RWPE2 (cell line): ENCODE measurements around the gene SLC7A1.

Experiments
- ATAC-seq: fragments of 200-7000 bp; cut with Tn5 transposase; 3 replicates; pipeline ENCODE4 v1.9.1; 2021; ENCODE audit warnings: low read depth
- DNase-seq: peaks from one replicate; pipeline ENCODE4 v3.0.0-alpha.2; 2020; ENCODE audit warnings: low spot score
- H3K27ac ChIP-seq: fragments of 450-650 bp; 2 replicates; pipeline ENCODE4 v1.5.1; 2017; ENCODE audit warnings: mild to moderate bottlenecking; ENCODE audit not compliant: poor library complexity, severe bottlenecking
- H3K27me3 ChIP-seq: fragments of 250-450 bp; sonication (Bioruptor Pico); 2 replicates; pipeline ENCODE4 v1.5.1; 2021; ENCODE audit warnings: mild to moderate bottlenecking, moderate library complexity; ENCODE audit not compliant: insufficient read depth, poor library complexity, severe bottlenecking
- H3K36me3 ChIP-seq: fragments of 250-450 bp; sonication (Bioruptor Pico); 2 replicates; pipeline ENCODE4 v1.5.1; 2020; ENCODE audit warnings: low read depth, mild to moderate bottlenecking, moderate library complexity
- H3K4me1 ChIP-seq: fragments of 250-450 bp; sonication (Bioruptor Pico); 2 replicates; pipeline ENCODE4 v1.5.1; 2021; ENCODE audit warnings: mild to moderate bottlenecking, moderate library complexity; ENCODE audit not compliant: insufficient read depth, poor library complexity, severe bottlenecking
- H3K4me3 ChIP-seq: fragments of 250-450 bp; sonication (Bioruptor Pico); 2 replicates; pipeline ENCODE4 v1.5.1; 2021; ENCODE audit warnings: mild to moderate bottlenecking, moderate library complexity; ENCODE audit not compliant: severe bottlenecking
- H3K9me3 ChIP-seq: fragments of 250-450 bp; sonication (Bioruptor Pico); 2 replicates; pipeline ENCODE4 v1.5.1; 2021; ENCODE audit warnings: mild to moderate bottlenecking, moderate library complexity; ENCODE audit not compliant: severe bottlenecking
- CTCF ChIP-seq: fragments of 450-650 bp; IDR thresholded peaks from one replicate; pipeline ENCODE4 v1.5.1; 2017; ENCODE audit warnings: mild to moderate bottlenecking, moderate library complexity; ENCODE audit not compliant: poor library complexity, severe bottlenecking

Gene SLC7A1

GRCh38 chr13:29621051-29621800 is 25.7 kb upstream of the SLC7A1 start:
- Histone ChIP-seq H3K4me3 (no peak overlapping the region), H3K36me3 (no peaks in the 10 kb centered on the region), H3K4me1 (no peaks in the 10 kb centered on the region), H3K27me3 (no peaks in the 10 kb centered on the region), H3K27ac (no peak overlapping the region), H3K9me3 (no peaks in the 10 kb centered on the region)
- no peak for TF ChIP-seq CTCF
- ATAC-seq (no peak), DNase-seq (no peak)

DNA sequence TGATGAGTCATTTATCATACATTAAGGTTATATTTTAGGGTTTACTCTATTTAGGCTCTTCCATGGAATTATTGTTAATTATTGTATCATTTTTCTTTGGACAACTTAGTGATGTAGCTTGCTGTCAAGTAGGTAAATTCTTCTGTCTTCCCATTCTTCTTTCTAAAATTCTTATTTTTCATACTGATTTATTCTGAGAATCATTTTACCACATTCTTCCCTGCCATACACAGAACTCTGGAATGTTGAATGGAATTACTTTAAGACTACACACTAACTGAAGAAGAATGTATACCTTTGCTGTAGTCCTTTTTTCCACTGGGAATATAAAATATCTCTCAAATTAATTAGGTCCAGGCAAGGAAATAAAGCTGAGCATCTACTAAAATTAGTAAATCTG is 24.5 kb upstream of the SLC7A1 start:
- Histone ChIP-seq H3K4me3 (no peak overlapping the region), H3K4me1 (no peaks in the 10 kb centered on the region), H3K9me3 (no peaks in the 10 kb centered on the region), H3K27me3 (no peaks in the 10 kb centered on the region), H3K36me3 (no peaks in the 10 kb centered on the region), H3K27ac (no peak overlapping the region)
- no peak for TF ChIP-seq CTCF
- ATAC-seq: 0 out of 3 replicates have a peak, but pooled peaks have one; percentile 49
- DNase-seq: no peak

DNA sequence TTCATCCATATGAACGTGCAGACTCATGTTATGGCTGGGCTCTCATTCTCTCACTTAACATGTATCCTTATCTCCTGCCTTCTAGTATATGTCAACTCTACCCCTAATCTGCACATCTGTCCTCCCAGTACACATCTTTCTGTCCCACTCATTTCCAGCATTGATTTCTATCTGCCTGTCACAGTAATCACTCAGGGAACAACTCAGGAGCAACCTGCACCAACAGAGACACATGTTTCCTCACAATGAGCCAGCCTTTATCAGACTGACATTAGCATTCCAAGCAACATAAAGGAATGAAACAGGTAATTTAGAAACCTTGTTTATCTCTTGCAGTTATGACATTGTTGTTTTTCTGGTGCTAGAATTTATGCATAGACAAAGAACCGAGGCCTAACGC is 17.6 kb upstream of the SLC7A1 start:
- ATAC-seq (no peak), DNase-seq (no peak)
- H3K27ac ChIP-seq: no peak overlapping the region
- H3K4me3 ChIP-seq: no peak overlapping the region
- no peaks in the 10 kb centered on the region for H3K9me3 ChIP-seq
- no peaks in the 10 kb centered on the region for H3K36me3 ChIP-seq
- TF ChIP-seq CTCF: no peak
- no peaks in the 10 kb centered on the region for H3K4me1 ChIP-seq
- H3K27me3 ChIP-seq: no peaks in the 10 kb centered on the region

- Histone ChIP-seq H3K4me3 (no peak overlapping the region), H3K36me3 (no peaks in the 10 kb centered on the region), H3K9me3 (no peaks in the 10 kb centered on the region), H3K27me3 (no peaks in the 10 kb centered on the region), H3K4me1 (no peaks in the 10 kb centered on the region), H3K27ac (no peak overlapping the region)
- TF ChIP-seq CTCF: no peak
- ATAC-seq (no peak), DNase-seq (no peak)
Observed at GRCh38 chr13:29607465-29607864, 12.0 kb upstream of the SLC7A1 start.

DNA sequence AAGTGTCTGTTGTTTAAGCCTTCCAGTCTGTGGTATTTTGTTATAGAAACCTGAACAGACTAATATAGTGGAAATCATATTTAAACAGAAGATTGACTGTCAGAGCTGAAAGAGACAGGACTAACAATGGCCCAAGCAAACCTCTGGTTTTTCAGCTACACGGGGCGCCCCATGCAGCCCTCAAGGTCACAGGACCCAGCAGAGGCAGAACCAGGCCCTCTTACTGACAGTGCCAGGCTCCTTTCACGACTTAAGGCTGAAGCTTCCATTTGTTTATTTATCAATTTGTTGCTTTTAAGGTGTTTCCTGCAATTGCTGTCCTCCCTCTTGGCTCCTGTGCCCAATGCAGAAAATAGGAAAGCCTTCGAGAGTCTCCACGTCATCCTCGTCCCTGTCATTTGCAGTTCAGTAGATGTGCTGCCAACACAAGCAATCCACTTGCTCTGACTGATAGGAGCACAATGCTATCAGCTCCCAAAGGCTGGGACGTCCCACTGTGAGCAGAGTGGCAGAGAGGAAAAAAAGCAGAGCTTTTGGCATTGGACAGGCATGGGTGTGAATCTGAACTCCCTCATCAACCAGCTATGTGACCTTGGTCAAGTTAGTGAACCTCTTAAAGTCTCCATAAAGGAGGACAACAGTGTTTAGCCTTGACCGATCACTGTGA is 10.5 kb upstream of the SLC7A1 start:
- no peak for TF ChIP-seq CTCF
- Histone ChIP-seq H3K4me1 (no peaks in the 10 kb centered on the region), H3K4me3 (no peak overlapping the region), H3K36me3 (no peaks in the 10 kb centered on the region), H3K27ac (no peak overlapping the region), H3K27me3 (no peaks in the 10 kb centered on the region), H3K9me3 (no peaks in the 10 kb centered on the region)
- DNase-seq (no peak), ATAC-seq (no peak)
